ENCODE measurements around the gene SSNA1. TPM values are rescaled to one million over a fixed set of nuclear protein-coding genes. Genes with fewer than 3 reads are reported as not detected.

SSNA1 gene
- total RNA-seq, 2 donors from 2014 or later, result 114 to 124 TPM

- no peak for DNase-seq (ENCODE audit: low spot score)
- H3K27ac ChIP-seq, result no peak overlapping the region
- intact Hi-C loops (cut with DNase I), result loop anchor here (5.0 kb wide), 1 partner anchor 113 kb away; no protein-coding TSS in a partner anchor
- no peaks in the 10 kb centered on the region for H3K9me3 ChIP-seq
- WGBS, result 75% methylated on average over 17 of the region's 18 CpGs
- H3K4me1 ChIP-seq (replicated peaks), result peaks cover 29% of the 10 kb centered on the region
- H3K4me3 ChIP-seq, result no peak overlapping the region
- H3K36me3 ChIP-seq, result no peaks in the 10 kb centered on the region
- TF ChIP-seq CTCF (IDR thresholded peaks at IDR 0.05) (no peak), POLR2A (IDR thresholded peaks at IDR 0.05) (no peak), POLR2AphosphoS5 (IDR thresholded peaks at IDR 0.05) (no peak)
- H3K27me3 ChIP-seq (replicated peaks; ENCODE audit: insufficient read depth), result peaks cover 4% of the 10 kb centered on the region
These were observed 46.4 kb downstream of the SSNA1 start for GRCh38 chr9:137234758-137235423.

DNA sequence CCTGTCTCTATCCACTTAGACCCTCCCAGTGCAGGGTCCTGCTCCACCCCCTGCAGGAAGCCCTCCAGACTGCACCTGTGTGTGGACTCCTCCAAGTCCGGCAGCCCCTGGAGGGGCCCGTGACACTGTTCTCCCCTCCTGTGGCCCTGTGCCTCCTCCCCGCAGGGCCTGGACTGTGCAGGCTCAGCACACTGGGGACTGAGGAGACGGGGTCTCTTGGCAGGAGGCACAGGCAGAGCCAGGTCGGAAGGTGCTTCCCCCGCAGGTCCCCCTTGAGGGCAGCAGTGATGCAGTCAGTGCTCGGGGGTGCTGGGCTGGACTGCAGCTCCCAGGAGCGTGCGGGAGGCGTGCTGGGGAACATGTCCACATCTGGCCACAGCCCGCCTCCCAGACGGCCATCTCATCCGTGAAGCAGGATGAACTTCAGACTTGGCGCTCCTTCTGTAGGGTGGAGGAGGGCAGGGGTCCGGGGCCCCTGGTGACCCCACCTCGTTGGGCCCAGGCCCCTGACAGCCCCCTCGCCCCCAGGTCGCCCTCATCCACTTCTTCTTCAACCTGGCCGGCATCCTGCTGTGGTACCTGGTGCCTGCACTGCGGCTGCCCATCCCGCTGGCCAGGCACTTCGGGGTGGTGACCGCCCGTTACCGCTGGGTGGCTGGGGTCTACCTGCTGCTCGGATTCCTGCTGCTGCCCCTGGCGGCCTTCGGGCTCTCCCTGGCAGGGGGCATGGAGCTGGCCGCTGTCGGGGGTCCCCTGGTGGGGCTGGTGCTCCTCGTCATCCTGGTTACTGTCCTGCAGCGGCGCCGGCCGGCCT lies 47.2 kb downstream of the SSNA1 start:
- Histone ChIP-seq H3K36me3 (no peaks in the 10 kb centered on the region), H3K27me3 (replicated peaks; ENCODE audit: insufficient read depth) (peaks cover 4% of the 10 kb centered on the region), H3K4me1 (replicated peaks) (peaks cover 29% of the 10 kb centered on the region), H3K27ac (no peak overlapping the region), H3K9me3 (no peaks in the 10 kb centered on the region), H3K4me3 (no peak overlapping the region)
- 67% methylated on average over 32 of the region's 35 CpGs for WGBS
- DNase-seq (ENCODE audit: low spot score), result no peak
- intact Hi-C loops (cut with DNase I), result loop anchor here (5.0 kb wide), 1 partner anchor 113 kb away; no protein-coding TSS in a partner anchor
- no peak for TF ChIP-seq POLR2A (IDR thresholded peaks at IDR 0.05)
- no peak for TF ChIP-seq POLR2AphosphoS5 (IDR thresholded peaks at IDR 0.05)
- no peak for TF ChIP-seq CTCF (IDR thresholded peaks at IDR 0.05)

GRCh38 chr9:137236238-137236935 lies 47.9 kb downstream of the SSNA1 start:
- DNase-seq (ENCODE audit: low spot score), result peak; percentile 88
- intact Hi-C loops (cut with DNase I), result loop anchor here (5.0 kb wide), 1 partner anchor 114 kb away; no protein-coding TSS in a partner anchor
- no peaks in the 10 kb centered on the region for H3K9me3 ChIP-seq
- H3K4me3 ChIP-seq, result peak overlapping the region; percentile 7 to 10
- H3K27ac ChIP-seq, result peak overlapping the region; percentile 64 to 71
- H3K36me3 ChIP-seq, result no peaks in the 10 kb centered on the region
- no peaks in the 10 kb centered on the region for H3K27me3 ChIP-seq (replicated peaks; ENCODE audit: insufficient read depth)
- peak; percentile 98 to 100 (median 99) for TF ChIP-seq CTCF (IDR thresholded peaks at IDR 0.05)
- peak; percentile 10 for TF ChIP-seq POLR2A (IDR thresholded peaks at IDR 0.05)
- peak; percentile 74 for TF ChIP-seq POLR2AphosphoS5 (IDR thresholded peaks at IDR 0.05)
- WGBS, result 6% methylated on average over 22 of the region's 31 CpGs
- H3K4me1 ChIP-seq (replicated peaks), result peaks cover 29% of the 10 kb centered on the region

GRCh38 chr9:137236936-137237421 lies 48.5 kb downstream of the SSNA1 start:
- H3K36me3 ChIP-seq, result no peaks in the 10 kb centered on the region
- H3K4me1 ChIP-seq (replicated peaks), result peaks cover 29% of the 10 kb centered on the region
- intact Hi-C loops (cut with DNase I), result loop anchor here (5.0 kb wide), 1 partner anchor 115 kb away; no protein-coding TSS in a partner anchor
- H3K4me3 ChIP-seq, result peak overlapping the region in 1 of 2 donors; percentile 7
- no peak for DNase-seq (ENCODE audit: low spot score)
- no peaks in the 10 kb centered on the region for H3K9me3 ChIP-seq
- H3K27me3 ChIP-seq (replicated peaks; ENCODE audit: insufficient read depth), result no peaks in the 10 kb centered on the region
- no peak for TF ChIP-seq POLR2A (IDR thresholded peaks at IDR 0.05)
- TF ChIP-seq CTCF (IDR thresholded peaks at IDR 0.05), result no peak
- TF ChIP-seq POLR2AphosphoS5 (IDR thresholded peaks at IDR 0.05), result no peak
- WGBS, result 32% methylated on average over 6 of the region's 11 CpGs
- H3K27ac ChIP-seq, result peak overlapping the region; percentile 64 to 71
